GM12874 (cell line): Measurements from ENCODE around the gene FBRSL1.

Experiments
- CTCF ChIP-seq: IDR thresholded peaks from 2 replicates; pipeline ENCODE4 v1.5.1; 2011; ENCODE audit warnings: low read depth, mild to moderate bottlenecking, control low read depth, low read length, moderate library complexity; ENCODE audit not compliant: insufficient read depth

Gene FBRSL1

GRCh38 chr12:132491138-132491663, 1.2 kb downstream of the FBRSL1 start:
- no peak for TF ChIP-seq CTCF

GRCh38 chr12:132491761-132492378, 1.9 kb downstream of the FBRSL1 start:
- TF ChIP-seq CTCF, result no peak

- no peak for TF ChIP-seq CTCF
Observed at GRCh38 chr12:132492522-132492921, 2.6 kb downstream of the FBRSL1 start.

- no peak for TF ChIP-seq CTCF
Observed at GRCh38 chr12:132492951-132493350, 3.0 kb downstream of the FBRSL1 start.

GRCh38 chr12:132493482-132494178, 3.7 kb downstream of the FBRSL1 start:
- TF ChIP-seq CTCF, result no peak

- TF ChIP-seq CTCF, result no peak
Observed at GRCh38 chr12:132494294-132495164, 4.6 kb downstream of the FBRSL1 start.

- TF ChIP-seq CTCF, result no peak
Observed at GRCh38 chr12:132495165-132495544, 5.2 kb downstream of the FBRSL1 start.
